ENCODE data around the gene GATA2. TPM values are rescaled to one million over a fixed set of nuclear protein-coding genes. Genes with fewer than 3 reads are reported as not detected.

GATA2 gene
- total RNA-seq, 6 donors from 2014 or later = 17.8 to 97.0 (median 63.0) TPM

DNA sequence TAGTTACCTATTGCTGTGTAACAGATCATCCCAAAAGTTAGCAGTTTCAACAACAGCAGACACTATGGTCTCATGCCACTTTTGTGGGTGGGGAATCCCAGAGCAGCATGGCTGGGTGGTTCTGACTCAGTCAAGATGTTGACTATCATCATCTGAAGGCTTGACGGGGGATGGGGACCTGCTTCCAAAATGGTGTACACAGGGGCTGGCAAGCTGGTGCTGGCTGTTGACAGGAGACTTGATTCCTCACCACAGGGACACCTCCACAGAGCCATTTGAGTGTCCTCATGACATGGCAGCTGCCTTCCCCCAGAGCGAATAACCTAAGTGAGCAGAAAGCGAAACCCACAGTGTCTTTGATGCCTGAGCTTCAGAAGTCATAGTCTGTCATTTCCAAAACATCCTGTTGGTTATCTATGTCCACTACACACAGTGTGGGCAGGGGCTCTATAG is 45.4 kb downstream of the GATA2 start:
- ATAC-seq (ENCODE audit: low FRiP score in 2 of 2) (no peak), DNase-seq (no peak)
- no peak overlapping the region for H3K27ac ChIP-seq
- WGBS, 2 donors = 92 to 100% methylated on average over 2 to 3 of the region's 3 CpGs
- no peak for TF ChIP-seq POLR2A (IDR thresholded peaks at IDR 0.05)
- no peak for TF ChIP-seq POLR2AphosphoS5 (IDR thresholded peaks at IDR 0.05)
- no peak for TF ChIP-seq EP300 (IDR thresholded peaks at IDR 0.05)
- TF ChIP-seq, protein P1, sequence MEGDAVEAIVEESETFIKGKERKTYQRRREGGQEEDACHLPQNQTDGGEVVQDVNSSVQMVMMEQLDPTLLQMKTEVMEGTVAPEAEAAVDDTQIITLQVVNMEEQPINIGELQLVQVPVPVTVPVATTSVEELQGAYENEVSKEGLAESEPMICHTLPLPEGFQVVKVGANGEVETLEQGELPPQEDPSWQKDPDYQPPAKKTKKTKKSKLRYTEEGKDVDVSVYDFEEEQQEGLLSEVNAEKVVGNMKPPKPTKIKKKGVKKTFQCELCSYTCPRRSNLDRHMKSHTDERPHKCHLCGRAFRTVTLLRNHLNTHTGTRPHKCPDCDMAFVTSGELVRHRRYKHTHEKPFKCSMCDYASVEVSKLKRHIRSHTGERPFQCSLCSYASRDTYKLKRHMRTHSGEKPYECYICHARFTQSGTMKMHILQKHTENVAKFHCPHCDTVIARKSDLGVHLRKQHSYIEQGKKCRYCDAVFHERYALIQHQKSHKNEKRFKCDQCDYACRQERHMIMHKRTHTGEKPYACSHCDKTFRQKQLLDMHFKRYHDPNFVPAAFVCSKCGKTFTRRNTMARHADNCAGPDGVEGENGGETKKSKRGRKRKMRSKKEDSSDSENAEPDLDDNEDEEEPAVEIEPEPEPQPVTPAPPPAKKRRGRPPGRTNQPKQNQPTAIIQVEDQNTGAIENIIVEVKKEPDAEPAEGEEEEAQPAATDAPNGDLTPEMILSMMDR (IDR thresholded peaks at IDR 0.05) = no peak
- no peaks in the 10 kb centered on the region for H3K9me3 ChIP-seq
- no peaks in the 10 kb centered on the region for H3K4me1 ChIP-seq
- H3K4me3 ChIP-seq = no peak overlapping the region
- H3K36me3 ChIP-seq = no peaks in the 10 kb centered on the region
- no peaks in the 10 kb centered on the region for H3K27me3 ChIP-seq

DNA sequence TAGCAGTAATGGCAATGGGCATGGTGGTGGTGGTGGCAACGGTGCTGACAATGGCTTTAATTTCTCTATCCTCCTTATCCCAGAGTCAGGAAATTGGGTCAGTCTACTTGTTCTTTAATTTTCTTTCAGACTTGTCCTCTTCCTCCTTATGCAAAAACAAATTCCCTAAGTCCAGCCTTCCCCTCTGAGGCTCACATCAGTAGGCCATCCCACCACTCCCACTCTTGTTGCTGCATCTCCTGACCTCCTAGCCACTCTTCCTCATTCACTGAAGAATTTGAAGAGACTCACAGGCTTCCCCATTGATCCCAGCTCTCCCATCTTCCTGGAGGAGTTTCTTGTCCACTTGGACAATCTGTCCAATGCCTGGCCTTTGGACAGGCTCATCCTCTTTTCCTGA is 46.2 kb downstream of the GATA2 start:
- H3K36me3 ChIP-seq = no peaks in the 10 kb centered on the region
- no peaks in the 10 kb centered on the region for H3K27me3 ChIP-seq
- H3K9me3 ChIP-seq = no peaks in the 10 kb centered on the region
- TF ChIP-seq POLR2AphosphoS5 (IDR thresholded peaks at IDR 0.05) (no peak), POLR2A (IDR thresholded peaks at IDR 0.05) (no peak), EP300 (IDR thresholded peaks at IDR 0.05) (no peak)
- TF ChIP-seq, protein P1 (IDR thresholded peaks at IDR 0.05) = no peak
- DNase-seq (no peak), ATAC-seq (ENCODE audit: low FRiP score in 2 of 2) (no peak)
- no peak overlapping the region for H3K27ac ChIP-seq
- H3K4me3 ChIP-seq = no peak overlapping the region
- no peaks in the 10 kb centered on the region for H3K4me1 ChIP-seq
- 94 to 100% methylated on average over 1 of the region's 1 CpG for WGBS, 2 donors

DNA sequence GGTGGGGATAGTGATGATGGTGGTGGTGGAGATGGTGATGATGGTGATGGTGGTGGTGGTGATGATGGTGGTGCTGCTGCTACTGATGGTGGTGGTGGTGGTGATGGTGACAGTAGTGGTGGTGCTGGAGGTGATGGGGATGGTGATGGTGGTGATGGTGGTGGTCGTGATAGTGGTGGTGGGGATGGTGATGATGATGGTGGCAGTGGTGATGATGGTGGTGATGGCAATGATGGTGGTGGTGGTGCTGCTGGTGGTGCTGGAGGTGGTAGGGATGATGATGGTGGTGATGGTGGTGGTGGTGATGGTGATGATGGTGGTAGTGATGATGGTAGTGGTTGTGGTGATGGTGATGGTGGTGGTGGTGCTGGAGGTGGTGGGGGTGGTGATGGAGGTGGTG is 47.6 kb downstream of the GATA2 start:
- WGBS, 2 donors = 81 to 89% methylated on average over 1 of the region's 1 CpG
- H3K9me3 ChIP-seq = no peaks in the 10 kb centered on the region
- H3K4me1 ChIP-seq = no peaks in the 10 kb centered on the region
- H3K4me3 ChIP-seq = no peak overlapping the region
- no peak for ATAC-seq (ENCODE audit: low FRiP score in 2 of 2)
- no peak overlapping the region for H3K27ac ChIP-seq
- TF ChIP-seq, protein P1 (IDR thresholded peaks at IDR 0.05) = no peak
- TF ChIP-seq EP300 (IDR thresholded peaks at IDR 0.05) (no peak), POLR2AphosphoS5 (IDR thresholded peaks at IDR 0.05) (no peak), POLR2A (IDR thresholded peaks at IDR 0.05) (no peak)
- no peak for DNase-seq
- H3K27me3 ChIP-seq = no peaks in the 10 kb centered on the region
- H3K36me3 ChIP-seq = no peaks in the 10 kb centered on the region

DNA sequence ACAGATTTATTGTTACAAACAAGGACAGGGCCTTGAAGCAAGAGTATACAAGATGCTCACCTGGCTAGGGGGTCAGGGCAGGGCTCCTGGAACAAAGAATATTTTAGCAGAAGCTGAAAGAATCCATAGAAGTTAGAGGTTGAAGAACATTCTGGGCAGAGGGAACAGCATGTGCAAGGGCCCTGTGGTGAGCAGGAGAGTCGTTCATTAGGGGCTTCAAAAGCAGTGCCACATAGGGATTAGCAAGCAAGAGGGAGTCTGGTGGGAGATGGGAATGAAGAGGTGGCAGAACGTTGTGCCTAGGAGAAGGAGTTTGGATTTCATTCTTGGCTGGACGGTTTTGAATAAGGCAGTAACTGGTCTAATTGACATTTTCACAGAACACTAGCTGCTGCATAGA is 49.2 kb downstream of the GATA2 start:
- Histone ChIP-seq H3K4me1 (no peaks in the 10 kb centered on the region), H3K27me3 (no peaks in the 10 kb centered on the region), H3K27ac (no peak overlapping the region), H3K9me3 (no peaks in the 10 kb centered on the region), H3K36me3 (no peaks in the 10 kb centered on the region), H3K4me3 (no peak overlapping the region)
- WGBS, 2 donors = 66 to 70% methylated on average over 3 of the region's 3 CpGs
- TF ChIP-seq EP300 (IDR thresholded peaks at IDR 0.05) (no peak), POLR2AphosphoS5 (IDR thresholded peaks at IDR 0.05) (no peak)
- TF ChIP-seq, protein P1 (IDR thresholded peaks at IDR 0.05) = no peak
- ATAC-seq (ENCODE audit: low FRiP score in 2 of 2) (no peak), DNase-seq (no peak)

DNA sequence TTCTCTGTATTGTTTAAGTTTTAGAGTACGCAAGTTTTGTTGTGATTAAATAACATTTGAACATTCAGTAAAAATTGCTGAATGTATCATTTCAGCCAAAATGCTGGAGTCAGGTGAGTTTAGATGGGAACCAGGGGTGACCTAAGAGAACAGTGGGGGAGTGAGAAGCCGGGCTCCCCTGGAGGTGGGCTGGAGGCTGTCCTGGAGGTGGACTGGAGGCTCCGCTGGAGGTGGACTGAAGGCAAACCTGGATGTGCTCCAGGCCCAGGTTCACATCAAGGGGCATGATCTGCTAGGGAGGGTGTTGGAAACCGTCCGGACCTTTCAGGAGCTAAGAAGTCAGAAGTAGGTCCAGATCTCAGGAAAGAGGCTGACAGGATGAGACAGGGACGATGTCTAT is 50.1 kb downstream of the GATA2 start:
- DNase-seq = no peak
- 89 to 91% methylated on average over 6 of the region's 6 CpGs for WGBS, 2 donors

More for the DNA sequence above, 50.1 kb downstream of the GATA2 start:
- no peak overlapping the region for H3K27ac ChIP-seq
- TF ChIP-seq, protein P1 (IDR thresholded peaks at IDR 0.05) = no peak
- TF ChIP-seq POLR2A (IDR thresholded peaks at IDR 0.05) (no peak), EP300 (IDR thresholded peaks at IDR 0.05) (no peak), POLR2AphosphoS5 (IDR thresholded peaks at IDR 0.05) (no peak)
- no peaks in the 10 kb centered on the region for H3K27me3 ChIP-seq
- no peaks in the 10 kb centered on the region for H3K4me1 ChIP-seq
- H3K9me3 ChIP-seq = no peaks in the 10 kb centered on the region
- ATAC-seq (ENCODE audit: low FRiP score in 2 of 2) = no peak
- H3K36me3 ChIP-seq = no peaks in the 10 kb centered on the region
- no peak overlapping the region for H3K4me3 ChIP-seq
